OCI-LY7 (cell line): Measurements from ENCODE around the gene UBE2Q2.

ENCODE experiments used
- CTCF ChIP-seq: fragments of 200-600 bp; sonication (generic); conservative IDR thresholded peaks from 2 replicates; pipeline ENCODE4 v1.5.1; 2014; ENCODE audit warnings: mild to moderate bottlenecking, antibody characterized with exemption, low read length, moderate library complexity, mixed read lengths
- EZH2phosphoT487 ChIP-seq: fragments of 200-600 bp; sonication (generic); IDR thresholded peaks from 2 replicates; pipeline ENCODE4 v1.6.1; 2018; ENCODE audit warnings: low read depth, borderline replicate concordance, mild to moderate bottlenecking, mixed run types, antibody characterized with exemption, low read length, moderate library complexity, mixed read lengths

- TF ChIP-seq CTCF (no peak), EZH2phosphoT487 (no peak)
Observed at GRCh38 chr15:75840659-75841058, 2.6 kb upstream of the UBE2Q2 start.
